ENCODE measurements around the gene GGA1. TPM values are rescaled to one million over a fixed set of nuclear protein-coding genes. Genes with fewer than 3 reads are reported as not detected.

Gene GGA1
- total RNA-seq, 1 donor from 2014 or later = 132 TPM

- TF ChIP-seq CTCF (IDR thresholded peaks at IDR 0.05; ENCODE audit: unreplicated experiment) = peak; percentile 90
- Mint-ChIP-seq H3K27ac (peak overlapping the region; percentile 95), H3K9me3 (ENCODE audit: low read depth) (no peaks in the 10 kb centered on the region), H3K27me3 (no peaks in the 10 kb centered on the region), H3K4me1 (ENCODE audit: low read depth) (peaks cover 42% of the 10 kb centered on the region), H3K36me3 (ENCODE audit: insufficient read depth) (peaks cover 4% of the 10 kb centered on the region), H3K4me3 (ENCODE audit: low read depth) (peak overlapping the region; percentile 81)
- peak; percentile 87 for DNase-seq (ENCODE audit: low spot score, unreplicated experiment)
Measured at GRCh38 chr22:37561212-37562048, 47.2 kb upstream of the GGA1 start.

- H3K4me3 Mint-ChIP-seq (ENCODE audit: low read depth) = peak overlapping the region; percentile 81
- no peak for DNase-seq (ENCODE audit: low spot score, unreplicated experiment)
- H3K9me3 Mint-ChIP-seq (ENCODE audit: low read depth) = no peaks in the 10 kb centered on the region
- H3K36me3 Mint-ChIP-seq (ENCODE audit: insufficient read depth) = peaks cover 7% of the 10 kb centered on the region
- no peak for TF ChIP-seq CTCF (IDR thresholded peaks at IDR 0.05; ENCODE audit: unreplicated experiment)
- H3K27me3 Mint-ChIP-seq = no peaks in the 10 kb centered on the region
- H3K27ac Mint-ChIP-seq = peak overlapping the region; percentile 95
- peaks cover 38% of the 10 kb centered on the region for H3K4me1 Mint-ChIP-seq (ENCODE audit: low read depth)
Measured at GRCh38 chr22:37562049-37562875, 46.4 kb upstream of the GGA1 start.

- DNase-seq (ENCODE audit: low spot score, unreplicated experiment) = no peak
- H3K36me3 Mint-ChIP-seq (ENCODE audit: insufficient read depth) = peaks cover 12% of the 10 kb centered on the region
- peaks cover 38% of the 10 kb centered on the region for H3K4me1 Mint-ChIP-seq (ENCODE audit: low read depth)
- no peaks in the 10 kb centered on the region for H3K9me3 Mint-ChIP-seq (ENCODE audit: low read depth)
- H3K27me3 Mint-ChIP-seq = no peaks in the 10 kb centered on the region
- H3K4me3 Mint-ChIP-seq (ENCODE audit: low read depth) = peak overlapping the region; percentile 49
- H3K27ac Mint-ChIP-seq = peak overlapping the region; percentile 96
- no peak for TF ChIP-seq CTCF (IDR thresholded peaks at IDR 0.05; ENCODE audit: unreplicated experiment)
Measured at GRCh38 chr22:37563153-37564081, 45.2 kb upstream of the GGA1 start.

- Mint-ChIP-seq H3K9me3 (ENCODE audit: low read depth) (no peaks in the 10 kb centered on the region), H3K4me3 (ENCODE audit: low read depth) (no peak overlapping the region), H3K36me3 (ENCODE audit: insufficient read depth) (peaks cover 12% of the 10 kb centered on the region), H3K27ac (peak overlapping the region; percentile 96), H3K27me3 (no peaks in the 10 kb centered on the region), H3K4me1 (ENCODE audit: low read depth) (peaks cover 44% of the 10 kb centered on the region)
- no peak for TF ChIP-seq CTCF (IDR thresholded peaks at IDR 0.05; ENCODE audit: unreplicated experiment)
- no peak for DNase-seq (ENCODE audit: low spot score, unreplicated experiment)
Measured at GRCh38 chr22:37564111-37564711, 44.4 kb upstream of the GGA1 start.
